Astrocyte (in vitro differentiated cells and primary cell): ENCODE measurements around the gene ALK. TPM values are rescaled to one million over a fixed set of nuclear protein-coding genes. Genes with fewer than 3 reads are reported as not detected.

Experiments
- DNase-seq: peaks from one replicate; pipeline ENCODE4 v3.0.0-alpha.2; 2010; ENCODE audit warnings: low read depth
- FAIRE-seq: peaks from 2 replicates; lab custom pipeline; 2011; peaks lifted over from hg19 to GRCh38; lab: Jason Lieb, UNC
- H2AFZ ChIP-seq: 2 replicates; pipeline ENCODE4 v1.6.0; 2012; ENCODE audit warnings: low read depth, low read length, inconsistent platforms
- H3K27ac ChIP-seq: 2 replicates; pipeline ENCODE4 v1.5.1; 2011; ENCODE audit warnings: low read depth, low read length, inconsistent platforms
- H3K27me3 ChIP-seq: 2 replicates; pipeline ENCODE4 v1.6.0; 2011; ENCODE audit warnings: low read length, inconsistent platforms; ENCODE audit not compliant: insufficient read depth
- H3K36me3 ChIP-seq: 2 replicates; pipeline ENCODE4 v1.5.1; 2011; ENCODE audit warnings: low read length, inconsistent platforms; ENCODE audit not compliant: insufficient read depth
- H3K4me1 ChIP-seq: 2 replicates; pipeline ENCODE4 v1.5.1; 2011; ENCODE audit warnings: low read length, inconsistent platforms; ENCODE audit not compliant: insufficient read depth
- H3K4me2 ChIP-seq: 2 replicates; pipeline ENCODE4 v1.6.0; 2012; ENCODE audit warnings: low read length, inconsistent platforms
- H3K4me3 ChIP-seq: 2 replicates; pipeline ENCODE4 v1.5.1; 2011; ENCODE audit warnings: low read depth, mild to moderate bottlenecking, low read length, inconsistent platforms; ENCODE audit not compliant: insufficient read depth
- H3K79me2 ChIP-seq: 2 replicates; pipeline ENCODE4 v1.6.0; 2012; ENCODE audit warnings: mild to moderate bottlenecking, low read length, inconsistent platforms; ENCODE audit not compliant: insufficient read depth
- H3K9ac ChIP-seq: 2 replicates; pipeline ENCODE4 v1.6.0; 2012; ENCODE audit warnings: mild to moderate bottlenecking, low read length, inconsistent platforms
- H3K9me3 ChIP-seq: 2 replicates; pipeline ENCODE4 v1.5.1; 2012; ENCODE audit warnings: low read depth, mild to moderate bottlenecking, low read length, inconsistent platforms; ENCODE audit not compliant: insufficient read depth
- H4K20me1 ChIP-seq: 2 replicates; pipeline ENCODE4 v1.6.0; 2012; ENCODE audit warnings: low read length, inconsistent platforms; ENCODE audit not compliant: insufficient read depth
- H3K27ac Mint-ChIP-seq: one replicate; pipeline ENCODE4 v1.8.0; 2021; ENCODE audit warnings: mild to moderate bottlenecking, mixed read lengths; ENCODE audit not compliant: unreplicated experiment
- H3K27me3 Mint-ChIP-seq: one replicate; pipeline ENCODE4 v1.8.0; 2021; ENCODE audit warnings: low read depth, mixed read lengths; ENCODE audit not compliant: unreplicated experiment
- H3K36me3 Mint-ChIP-seq: one replicate; pipeline ENCODE4 v1.8.0; 2021; ENCODE audit warnings: low read depth, mixed read lengths; ENCODE audit not compliant: unreplicated experiment
- H3K4me1 Mint-ChIP-seq: one replicate; pipeline ENCODE4 v1.8.0; 2021; ENCODE audit warnings: low read depth, mixed read lengths; ENCODE audit not compliant: unreplicated experiment
- H3K4me3 Mint-ChIP-seq: one replicate; pipeline ENCODE4 v1.8.0; 2021; ENCODE audit warnings: mild to moderate bottlenecking, moderate library complexity, mixed read lengths; ENCODE audit not compliant: unreplicated experiment
- H3K9me3 Mint-ChIP-seq: one replicate; pipeline ENCODE4 v1.8.0; 2021; ENCODE audit warnings: mild to moderate bottlenecking, mixed read lengths; ENCODE audit not compliant: unreplicated experiment
- EZH2 ChIP-seq: IDR thresholded peaks from 2 replicates; pipeline ENCODE4 v1.6.1; 2012; ENCODE audit warnings: mild to moderate bottlenecking, low read length, inconsistent platforms; ENCODE audit not compliant: insufficient read depth
- total RNA-seq: library from RNA; stranded (reverse); gene quantifications from 2 replicates; pipeline ENCODE4 v1.2.1, GENCODE V29; 2021
- TF ChIP-seq, protein P1 (sequence below): IDR thresholded peaks from 2 replicates; pipeline ENCODE4 v1.5.1; 2011; ENCODE audit warnings: low read depth, mild to moderate bottlenecking, inconsistent platforms, low read length, moderate library complexity; ENCODE audit not compliant: insufficient read depth

ALK gene
- total RNA-seq, 1 donor from 2014 or later, result 0.16 TPM

DNA sequence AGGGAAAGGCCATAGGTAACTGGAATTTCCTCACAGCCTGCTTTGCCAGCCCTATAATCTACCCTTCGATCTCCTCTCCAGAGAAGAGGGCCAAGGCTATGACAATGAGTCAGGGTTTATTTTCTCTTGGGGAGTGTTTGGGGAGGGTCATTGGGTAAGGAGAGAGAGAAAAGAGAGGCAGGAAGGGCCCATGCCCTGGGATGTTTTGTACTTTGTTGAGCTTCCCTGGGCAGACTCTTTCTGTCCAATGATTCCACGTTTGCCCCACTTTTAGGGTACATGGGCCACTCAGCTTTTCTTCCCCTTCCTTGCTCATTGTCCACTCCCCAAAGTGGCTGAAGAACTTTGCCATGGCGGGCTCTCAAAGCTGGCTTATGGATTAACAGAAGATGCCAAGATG lies 224.2 kb downstream of the ALK start:
- H3K27ac ChIP-seq, result no peak overlapping the region
- H3K4me1 ChIP-seq, result peaks cover 12% of the 10 kb centered on the region
- peaks cover 10% of the 10 kb centered on the region for H3K9me3 Mint-ChIP-seq
- H2AFZ ChIP-seq, result no peak overlapping the region
- no peak overlapping the region for H3K4me3 ChIP-seq
- no peaks in the 10 kb centered on the region for H3K36me3 ChIP-seq
- no peaks in the 10 kb centered on the region for H3K79me2 ChIP-seq
- DNase-seq (no peak), FAIRE-seq (no peak)
- H3K27me3 ChIP-seq, result no peaks in the 10 kb centered on the region
- H3K4me3 Mint-ChIP-seq, result no peak overlapping the region
- TF ChIP-seq EZH2, result no peak
- TF ChIP-seq, protein P1, sequence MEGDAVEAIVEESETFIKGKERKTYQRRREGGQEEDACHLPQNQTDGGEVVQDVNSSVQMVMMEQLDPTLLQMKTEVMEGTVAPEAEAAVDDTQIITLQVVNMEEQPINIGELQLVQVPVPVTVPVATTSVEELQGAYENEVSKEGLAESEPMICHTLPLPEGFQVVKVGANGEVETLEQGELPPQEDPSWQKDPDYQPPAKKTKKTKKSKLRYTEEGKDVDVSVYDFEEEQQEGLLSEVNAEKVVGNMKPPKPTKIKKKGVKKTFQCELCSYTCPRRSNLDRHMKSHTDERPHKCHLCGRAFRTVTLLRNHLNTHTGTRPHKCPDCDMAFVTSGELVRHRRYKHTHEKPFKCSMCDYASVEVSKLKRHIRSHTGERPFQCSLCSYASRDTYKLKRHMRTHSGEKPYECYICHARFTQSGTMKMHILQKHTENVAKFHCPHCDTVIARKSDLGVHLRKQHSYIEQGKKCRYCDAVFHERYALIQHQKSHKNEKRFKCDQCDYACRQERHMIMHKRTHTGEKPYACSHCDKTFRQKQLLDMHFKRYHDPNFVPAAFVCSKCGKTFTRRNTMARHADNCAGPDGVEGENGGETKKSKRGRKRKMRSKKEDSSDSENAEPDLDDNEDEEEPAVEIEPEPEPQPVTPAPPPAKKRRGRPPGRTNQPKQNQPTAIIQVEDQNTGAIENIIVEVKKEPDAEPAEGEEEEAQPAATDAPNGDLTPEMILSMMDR, result no peak
- H4K20me1 ChIP-seq, result no peaks in the 10 kb centered on the region
- no peak overlapping the region for H3K4me2 ChIP-seq
- no peaks in the 10 kb centered on the region for H3K9me3 ChIP-seq
- H3K36me3 Mint-ChIP-seq, result peaks cover 2% of the 10 kb centered on the region
- no peak overlapping the region for H3K27ac Mint-ChIP-seq
- no peak overlapping the region for H3K9ac ChIP-seq
- H3K27me3 Mint-ChIP-seq, result peaks cover 4% of the 10 kb centered on the region
- peaks cover 9% of the 10 kb centered on the region for H3K4me1 Mint-ChIP-seq

- FAIRE-seq, result no peak
- H3K4me1 ChIP-seq, result no peaks in the 10 kb centered on the region
- no peaks in the 10 kb centered on the region for H3K27me3 ChIP-seq
- H4K20me1 ChIP-seq, result no peaks in the 10 kb centered on the region
- no peak overlapping the region for H2AFZ ChIP-seq
- Mint-ChIP-seq H3K4me3 (no peak overlapping the region), H3K27me3 (peaks cover 4% of the 10 kb centered on the region), H3K36me3 (peaks cover 5% of the 10 kb centered on the region), H3K4me1 (no peaks in the 10 kb centered on the region), H3K9me3 (peaks cover 9% of the 10 kb centered on the region), H3K27ac (no peak overlapping the region)
- no peak for DNase-seq
- no peak for TF ChIP-seq EZH2
- TF ChIP-seq, protein P1, result no peak
- no peaks in the 10 kb centered on the region for H3K9me3 ChIP-seq
- no peak overlapping the region for H3K4me3 ChIP-seq
- H3K9ac ChIP-seq, result no peak overlapping the region
- H3K27ac ChIP-seq, result no peak overlapping the region
- H3K79me2 ChIP-seq, result no peaks in the 10 kb centered on the region
- H3K36me3 ChIP-seq, result no peaks in the 10 kb centered on the region
- H3K4me2 ChIP-seq, result no peak overlapping the region
These were observed 226.6 kb downstream of the ALK start for GRCh38 chr2:29694741-29695140.

DNA sequence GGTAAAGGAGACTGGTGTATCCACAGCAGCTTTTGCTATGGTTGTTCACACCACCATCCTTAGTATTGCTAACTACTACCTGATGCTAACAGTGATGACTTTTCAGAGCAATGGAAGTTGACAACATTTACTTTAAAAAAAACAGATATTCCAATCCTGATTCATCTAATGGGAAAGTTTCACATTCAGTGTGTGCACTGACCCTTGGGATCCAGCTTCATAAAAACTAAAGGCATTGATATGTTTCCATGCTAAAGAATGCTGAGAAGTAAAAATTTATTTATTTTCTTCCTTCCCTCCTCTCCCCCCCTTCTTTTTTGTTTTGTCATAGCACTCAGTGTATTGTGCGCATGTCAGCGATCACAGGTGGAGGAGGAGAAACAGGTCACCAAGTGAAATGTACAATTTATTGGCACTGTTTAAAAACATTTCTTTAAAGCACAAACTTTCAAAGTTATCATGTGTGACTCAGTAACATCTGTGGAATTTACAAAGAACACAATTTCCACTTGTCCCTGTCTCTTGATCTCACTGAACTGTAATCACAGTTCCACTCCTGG lies 229.9 kb downstream of the ALK start:
- no peaks in the 10 kb centered on the region for H3K79me2 ChIP-seq
- H3K27ac ChIP-seq, result no peak overlapping the region
- no peaks in the 10 kb centered on the region for H3K36me3 ChIP-seq
- no peaks in the 10 kb centered on the region for H3K4me1 Mint-ChIP-seq
- H3K4me3 Mint-ChIP-seq, result no peak overlapping the region
- no peak overlapping the region for H3K4me3 ChIP-seq
- DNase-seq, result no peak
- no peak overlapping the region for H2AFZ ChIP-seq
- H4K20me1 ChIP-seq, result no peaks in the 10 kb centered on the region
- H3K27ac Mint-ChIP-seq, result no peak overlapping the region
- H3K9ac ChIP-seq, result no peak overlapping the region
- no peak overlapping the region for H3K4me2 ChIP-seq
- peaks cover 8% of the 10 kb centered on the region for H3K27me3 Mint-ChIP-seq
- no peaks in the 10 kb centered on the region for H3K4me1 ChIP-seq
- H3K27me3 ChIP-seq, result no peaks in the 10 kb centered on the region
- no peaks in the 10 kb centered on the region for H3K9me3 ChIP-seq
- TF ChIP-seq, protein P1, result no peak
- TF ChIP-seq EZH2, result no peak
- peaks cover 5% of the 10 kb centered on the region for H3K36me3 Mint-ChIP-seq
- FAIRE-seq, result no peak
- H3K9me3 Mint-ChIP-seq, result peaks cover 3% of the 10 kb centered on the region
